Body of pancreas (tissue), 4 donors: ENCODE measurements around the gene CTNNA2.

Experiments
- POLR2A ChIP-seq, 3 donors: fragments of 450-650 bp; IDR thresholded peaks; one replicate each; pipeline ENCODE4 v1.6.1; 2016; ENCODE audit warnings: antibody characterized with exemption in 3 of 3, mild to moderate bottlenecking in 2 of 3
- TF ChIP-seq, protein P1 (sequence below), 7 experiments: fragments of 450-650 bp in 4 of 7; fragments of 200-600 bp in 3 of 7; sonication (generic) in 3 of 7; IDR thresholded peaks; one replicate each; pipeline ENCODE4 v1.5.1; 2016 to 2019; ENCODE audit warnings: antibody characterized with exemption in 7 of 7

DNA sequence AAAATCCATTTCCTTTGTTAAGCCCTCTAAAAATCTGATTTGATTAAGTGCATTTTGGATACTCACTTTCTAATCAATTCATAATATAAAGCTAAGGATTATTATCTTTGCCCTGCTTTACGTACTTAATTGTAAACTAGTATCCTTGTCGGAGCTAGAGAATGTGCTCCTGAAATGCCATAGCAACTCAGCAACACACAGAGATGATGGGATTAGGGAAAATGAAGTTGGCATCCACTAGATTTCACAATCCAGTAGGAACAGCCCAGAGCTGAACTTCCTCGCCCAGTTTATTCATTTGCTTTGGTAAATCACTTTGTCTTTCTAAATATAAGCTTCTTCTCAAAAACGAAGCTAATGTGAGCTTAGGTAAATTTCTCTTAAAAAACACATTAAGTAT lies 386.3 kb downstream of the CTNNA2 start:
- TF ChIP-seq, protein P1, sequence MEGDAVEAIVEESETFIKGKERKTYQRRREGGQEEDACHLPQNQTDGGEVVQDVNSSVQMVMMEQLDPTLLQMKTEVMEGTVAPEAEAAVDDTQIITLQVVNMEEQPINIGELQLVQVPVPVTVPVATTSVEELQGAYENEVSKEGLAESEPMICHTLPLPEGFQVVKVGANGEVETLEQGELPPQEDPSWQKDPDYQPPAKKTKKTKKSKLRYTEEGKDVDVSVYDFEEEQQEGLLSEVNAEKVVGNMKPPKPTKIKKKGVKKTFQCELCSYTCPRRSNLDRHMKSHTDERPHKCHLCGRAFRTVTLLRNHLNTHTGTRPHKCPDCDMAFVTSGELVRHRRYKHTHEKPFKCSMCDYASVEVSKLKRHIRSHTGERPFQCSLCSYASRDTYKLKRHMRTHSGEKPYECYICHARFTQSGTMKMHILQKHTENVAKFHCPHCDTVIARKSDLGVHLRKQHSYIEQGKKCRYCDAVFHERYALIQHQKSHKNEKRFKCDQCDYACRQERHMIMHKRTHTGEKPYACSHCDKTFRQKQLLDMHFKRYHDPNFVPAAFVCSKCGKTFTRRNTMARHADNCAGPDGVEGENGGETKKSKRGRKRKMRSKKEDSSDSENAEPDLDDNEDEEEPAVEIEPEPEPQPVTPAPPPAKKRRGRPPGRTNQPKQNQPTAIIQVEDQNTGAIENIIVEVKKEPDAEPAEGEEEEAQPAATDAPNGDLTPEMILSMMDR (IDR thresholded peaks at IDR 0.05): no peak
- TF ChIP-seq POLR2A (IDR thresholded peaks at IDR 0.05): no peak
